WERI-Rb-1 (cell line): ENCODE results near the gene SDCCAG8.

Experiments
- DNase-seq: peaks from one replicate; pipeline ENCODE4 v3.0.0-alpha.2; 2020
- H3K27ac ChIP-seq: fragments of 250-450 bp; sonication (Bioruptor Pico); 2 replicates; pipeline ENCODE4 v1.5.1; 2020; ENCODE audit warnings: mild to moderate bottlenecking, moderate library complexity
- H3K27me3 ChIP-seq: fragments of 250-450 bp; sonication (Bioruptor Pico); 2 replicates; pipeline ENCODE4 v1.5.1; 2021; ENCODE audit warnings: mild to moderate bottlenecking, low read depth, moderate library complexity; ENCODE audit not compliant: insufficient read depth, severe bottlenecking
- H3K36me3 ChIP-seq: fragments of 250-450 bp; sonication (Bioruptor Pico); 2 replicates; pipeline ENCODE4 v1.5.1; 2020; ENCODE audit warnings: mild to moderate bottlenecking, moderate library complexity
- H3K4me3 ChIP-seq: 2 replicates; pipeline ENCODE4 v1.5.1; 2011; ENCODE audit warnings: low read depth, mild to moderate bottlenecking, control low read depth, low read length
- H3K9me3 ChIP-seq: fragments of 250-450 bp; sonication (Bioruptor Pico); 2 replicates; pipeline ENCODE4 v1.5.1; 2021; ENCODE audit warnings: mild to moderate bottlenecking, moderate library complexity; ENCODE audit not compliant: severe bottlenecking
- CTCF ChIP-seq: IDR thresholded peaks from 2 replicates; pipeline ENCODE4 v1.5.1; 2011; ENCODE audit warnings: low read depth, mild to moderate bottlenecking, control low read depth, inconsistent platforms, low read length

SDCCAG8 gene

GRCh38 chr1:243256590-243256989 lies 749 bp downstream of the SDCCAG8 start:
- peaks cover 3% of the 10 kb centered on the region for H3K36me3 ChIP-seq
- peak overlapping the region; percentile 97 for H3K27ac ChIP-seq
- H3K27me3 ChIP-seq: no peaks in the 10 kb centered on the region
- H3K9me3 ChIP-seq: no peaks in the 10 kb centered on the region
- peak overlapping the region; percentile 90 for H3K4me3 ChIP-seq
- no peak for TF ChIP-seq CTCF
- DNase-seq: no peak

- no peak for DNase-seq
- H3K36me3 ChIP-seq: peaks cover 3% of the 10 kb centered on the region; the same call in 1 of the 2 replicates
- H3K4me3 ChIP-seq: no peak overlapping the region
- no peak overlapping the region for H3K27ac ChIP-seq
- TF ChIP-seq CTCF: no peak
- H3K9me3 ChIP-seq: no peaks in the 10 kb centered on the region
- H3K27me3 ChIP-seq: no peaks in the 10 kb centered on the region
Measured at GRCh38 chr1:243257189-243257588, 1.3 kb downstream of the SDCCAG8 start.

- H3K36me3 ChIP-seq: peaks cover 3% of the 10 kb centered on the region; the same call in 1 of the 2 replicates
- DNase-seq: no peak
- H3K9me3 ChIP-seq: no peaks in the 10 kb centered on the region
- no peak overlapping the region for H3K27ac ChIP-seq
- TF ChIP-seq CTCF: no peak
- no peak overlapping the region for H3K4me3 ChIP-seq
- H3K27me3 ChIP-seq: no peaks in the 10 kb centered on the region
Measured at GRCh38 chr1:243258731-243259130, 2.9 kb downstream of the SDCCAG8 start.

- H3K27me3 ChIP-seq: no peaks in the 10 kb centered on the region
- TF ChIP-seq CTCF: no peak
- H3K9me3 ChIP-seq: no peaks in the 10 kb centered on the region
- H3K36me3 ChIP-seq: no peaks in the 10 kb centered on the region
- no peak for DNase-seq
- H3K4me3 ChIP-seq: no peak overlapping the region
- H3K27ac ChIP-seq: no peak overlapping the region
Measured at GRCh38 chr1:243260221-243260880, 4.5 kb downstream of the SDCCAG8 start.

GRCh38 chr1:243261390-243261789 lies 5.5 kb downstream of the SDCCAG8 start:
- Histone ChIP-seq H3K27ac (no peak overlapping the region), H3K4me3 (no peak overlapping the region), H3K36me3 (no peaks in the 10 kb centered on the region), H3K27me3 (no peaks in the 10 kb centered on the region), H3K9me3 (no peaks in the 10 kb centered on the region)
- no peak for TF ChIP-seq CTCF
- DNase-seq: no peak

- H3K9me3 ChIP-seq: no peaks in the 10 kb centered on the region
- no peak for TF ChIP-seq CTCF
- H3K27me3 ChIP-seq: no peaks in the 10 kb centered on the region
- DNase-seq: no peak
- no peak overlapping the region for H3K4me3 ChIP-seq
- no peaks in the 10 kb centered on the region for H3K36me3 ChIP-seq
- H3K27ac ChIP-seq: no peak overlapping the region
Measured at GRCh38 chr1:243264717-243265116, 8.9 kb downstream of the SDCCAG8 start.
